Naive thymus-derived CD8-positive, alpha-beta T cell (primary cell): ENCODE results near the gene PDCD1LG2. TPM values are rescaled to one million over a fixed set of nuclear protein-coding genes. Genes with fewer than 3 reads are reported as not detected.
"Not testable (repeated sequence)": the region's sequence is repeated elsewhere in the genome, so short reads cannot be mapped to it uniquely, and the experiment has no call there.

Source experiments
- ATAC-seq, 2 donors: fragments of 150-1000 bp; cut with Tn5 transposase in 1 of 2; sonication (Bioruptor Pico), chemical (Tn5 transposase) in 1 of 2; 1 replicate in 1 of 2; 2 replicates in 1 of 2; pipeline ENCODE4 v1.10.0; 2021; ENCODE audit warnings: mild to moderate bottlenecking in 2 of 2, moderate library complexity in 2 of 2
- POLR2A ChIA-PET: fragments of 350-600 bp; sonication (Branson Sonifier 250); formaldehyde crosslinking; loops from one replicate; lab custom pipeline; 2021; ENCODE audit warnings: antibody characterized with exemption; lab: Charles Lee
- DNase-seq, 10 donors: peaks; one replicate each; pipeline versions ENCODE4 v3.0.0 to v3.0.0-alpha.2; 2020 to 2022
- H3K27ac Mint-ChIP-seq, 10 donors: one replicate each; pipeline ENCODE4 v1.8.0; 2020 to 2022; ENCODE audit warnings: mild to moderate bottlenecking in 10 of 10, mixed read lengths in 10 of 10, moderate library complexity in 4 of 10, inconsistent platforms in 1 of 10
- H3K27me3 Mint-ChIP-seq, 5 donors: one replicate each; pipeline ENCODE4 v1.8.0; 2021 to 2022; ENCODE audit warnings: mixed read lengths in 5 of 5
- H3K36me3 Mint-ChIP-seq, 3 donors: one replicate each; pipeline ENCODE4 v1.8.0; 2020 to 2022; ENCODE audit warnings: mixed read lengths in 3 of 3, mild to moderate bottlenecking in 2 of 3, inconsistent platforms in 1 of 3
- H3K4me1 Mint-ChIP-seq, 4 donors: one replicate each; pipeline ENCODE4 v1.8.0; 2021 to 2022; ENCODE audit warnings: mixed read lengths in 4 of 4
- H3K4me3 Mint-ChIP-seq, 10 donors: one replicate each; pipeline ENCODE4 v1.8.0; 2020 to 2022; ENCODE audit warnings: mild to moderate bottlenecking in 10 of 10, mixed read lengths in 10 of 10, moderate library complexity in 6 of 10, inconsistent platforms in 1 of 10
- H3K9me3 Mint-ChIP-seq, 9 donors: one replicate each; pipeline ENCODE4 v1.8.0; 2020 to 2022; ENCODE audit warnings: mixed read lengths in 9 of 9, mild to moderate bottlenecking in 3 of 9, inconsistent platforms in 1 of 9, moderate library complexity in 1 of 9
- polyA plus RNA-seq, 3 donors: library from polyadenylated mRNA; unstranded; fragments of 300-500 nt; fragmentation: Illumina TruSeq; gene quantifications; one replicate each; pipeline ENCODE4 v1.2.3, GENCODE V29; 2021
- total RNA-seq, 8 experiments: library from RNA in 2 of 8; stranded (reverse) in 2 of 8; gene quantifications; one replicate each; pipeline ENCODE4 v1.2.3 and lab custom pipeline; 2021 to 2026

PDCD1LG2 gene
- not detected for total RNA-seq
- not detected for polyA plus RNA-seq
- 0 to 0.06 (median 0) reads per million in 6 experiments for total RNA-seq (lab: John Stamatoyannopoulos, UW)

DNA sequence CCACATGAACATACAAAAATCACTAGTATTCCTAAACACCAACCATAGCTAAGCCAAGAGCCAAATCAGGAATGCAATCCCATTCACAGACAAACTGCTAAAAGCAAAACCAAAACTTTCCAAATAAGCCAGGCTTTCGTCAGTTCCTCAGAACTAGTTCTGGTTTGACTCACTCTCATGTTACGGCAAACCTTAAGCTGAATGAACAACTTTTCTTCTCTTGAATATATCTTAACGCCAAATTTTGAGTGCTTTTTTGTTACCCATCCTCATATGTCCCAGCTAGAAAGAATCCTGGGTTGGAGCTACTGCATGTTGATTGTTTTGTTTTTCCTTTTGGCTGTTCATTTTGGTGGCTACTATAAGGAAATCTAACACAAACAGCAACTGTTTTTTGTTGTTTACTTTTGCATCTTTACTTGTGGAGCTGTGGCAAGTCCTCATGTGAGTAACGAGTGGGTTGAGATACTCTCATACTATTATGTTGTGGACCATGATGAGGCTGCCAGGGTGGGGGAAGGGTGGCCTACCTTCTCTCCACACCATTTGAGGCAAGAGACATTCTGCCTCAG, at the start of gene PDCD1LG2:
Gene PDCD1LG2 (plus strand): TSS at position 172 of the 572 bp plus-strand sequence. CDS start 12,016 bp downstream, outside the sequence.
- H3K27me3 Mint-ChIP-seq, result no peaks in the 10 kb centered on the region
- peak within 1 kb of the TSS in 6 of 10 donors; percentile 12 to 72 (median 38) for H3K4me3 Mint-ChIP-seq
- H3K9me3 Mint-ChIP-seq, result peaks cover 0 to 8% (median 0%) of the 10 kb centered on the region in 9 donors
- no peak for ATAC-seq
- DNase-seq, result no peak
- POLR2A ChIA-PET, result interaction anchor here (1.2 kb wide), 1 partner anchor 47 kb away, joined by 4 read pairs; no protein-coding TSS in a partner anchor
- H3K27ac Mint-ChIP-seq, result peak within 1 kb of the TSS in 6 of 10 donors; percentile 44 to 80 (median 74)
- H3K4me1 Mint-ChIP-seq, result peaks cover 0 to 25% (median 5%) of the 10 kb centered on the region in 4 donors
- no peaks in the 10 kb centered on the region for H3K36me3 Mint-ChIP-seq

DNA sequence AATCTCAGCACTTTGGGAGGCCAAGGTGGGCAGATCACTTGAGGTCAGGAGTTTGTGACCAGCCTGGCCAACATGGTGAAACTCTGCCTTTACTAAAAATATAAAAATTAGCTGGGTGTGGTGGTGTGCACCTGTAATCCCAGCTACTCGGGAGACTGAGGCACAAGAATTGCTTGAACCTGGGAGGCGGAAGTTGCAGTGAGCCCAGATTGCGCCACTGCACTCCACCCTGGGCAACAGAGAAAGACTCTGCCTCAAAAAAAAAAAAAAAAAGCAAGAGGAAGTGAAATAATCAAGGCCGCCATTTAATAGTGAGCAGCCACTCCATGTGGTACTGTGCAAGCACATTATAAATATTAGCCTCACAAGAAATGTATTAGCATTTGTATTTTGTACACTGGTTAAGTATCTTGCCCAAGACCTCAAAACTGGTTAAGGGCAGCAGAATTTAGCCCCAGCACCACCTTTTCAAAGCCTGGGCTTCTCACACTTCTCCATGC, 45.5 kb upstream of the PDCD1LG2 start:
- H3K4me1 Mint-ChIP-seq, H3K27me3 Mint-ChIP-seq, DNase-seq, POLR2A ChIA-PET, H3K4me3 Mint-ChIP-seq, ATAC-seq, H3K9me3 Mint-ChIP-seq, H3K27ac Mint-ChIP-seq: not testable (repeated sequence)
- H3K36me3 Mint-ChIP-seq, result peaks cover 4 to 58% (median 44%) of the 10 kb centered on the region in 3 donors

DNA sequence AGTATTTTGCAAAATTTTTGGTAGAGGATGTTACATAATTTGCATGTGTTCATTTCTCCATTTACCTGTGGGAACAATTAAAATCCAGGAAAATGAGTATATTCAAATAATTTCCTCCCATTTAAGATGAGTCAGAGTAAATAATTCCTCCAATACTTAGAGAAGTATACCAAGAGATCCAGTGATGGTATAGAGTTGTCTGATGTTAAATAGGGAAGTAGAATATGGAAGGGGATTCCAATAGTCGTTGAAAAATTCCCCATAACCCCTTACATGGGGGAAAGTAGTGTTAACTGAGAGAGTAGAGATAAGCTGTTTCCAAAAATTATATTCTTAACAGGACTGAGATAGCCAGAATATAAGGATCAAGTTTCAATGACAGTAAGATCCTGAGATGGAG, 44.3 kb upstream of the PDCD1LG2 start:
- Mint-ChIP-seq H3K27me3 (no peaks in the 10 kb centered on the region), H3K27ac (peak overlapping the region in 3 of 10 donors; percentile 0 to 50 (median 4)), H3K36me3 (peaks cover 4 to 56% (median 42%) of the 10 kb centered on the region in 3 donors), H3K4me3 (no peak overlapping the region), H3K4me1 (peaks cover 0 to 9% (median 0%) of the 10 kb centered on the region in 4 donors), H3K9me3 (no peaks in the 10 kb centered on the region)
- POLR2A ChIA-PET, result no interaction called here
- ATAC-seq (no peak), DNase-seq (no peak)

GRCh38 chr9:5466766-5467165, 43.6 kb upstream of the PDCD1LG2 start:
- peaks cover 0 to 9% (median 0%) of the 10 kb centered on the region in 4 donors for H3K4me1 Mint-ChIP-seq
- peaks cover 4 to 56% (median 42%) of the 10 kb centered on the region in 3 donors for H3K36me3 Mint-ChIP-seq
- POLR2A ChIA-PET, result no interaction called here
- no peaks in the 10 kb centered on the region for H3K27me3 Mint-ChIP-seq
- no peak overlapping the region for H3K4me3 Mint-ChIP-seq
- DNase-seq (no peak), ATAC-seq (no peak)
- peak overlapping the region in 2 of 10 donors; percentile 0 to 33 for H3K27ac Mint-ChIP-seq
- H3K9me3 Mint-ChIP-seq, result no peaks in the 10 kb centered on the region

GRCh38 chr9:5468850-5469249, 41.5 kb upstream of the PDCD1LG2 start:
- no peak overlapping the region for H3K4me3 Mint-ChIP-seq

GRCh38 chr9:5470122-5470521, 40.2 kb upstream of the PDCD1LG2 start:
- DNase-seq (no peak), ATAC-seq (no peak)
- peaks cover 0 to 9% (median 0%) of the 10 kb centered on the region in 4 donors for H3K4me1 Mint-ChIP-seq
- no peak overlapping the region for H3K4me3 Mint-ChIP-seq
- peaks cover 0 to 31% (median 19%) of the 10 kb centered on the region in 3 donors for H3K36me3 Mint-ChIP-seq
- peaks cover 0 to 6% (median 0%) of the 10 kb centered on the region in 9 donors for H3K9me3 Mint-ChIP-seq
- no peaks in the 10 kb centered on the region for H3K27me3 Mint-ChIP-seq
- no peak overlapping the region for H3K27ac Mint-ChIP-seq
- POLR2A ChIA-PET, result no interaction called here

More at GRCh38 chr9:5468850-5469249, 41.5 kb upstream of the PDCD1LG2 start:
- no peak for ATAC-seq
- Mint-ChIP-seq H3K27me3 (no peaks in the 10 kb centered on the region), H3K27ac (no peak overlapping the region), H3K4me1 (peaks cover 0 to 9% (median 0%) of the 10 kb centered on the region in 4 donors), H3K9me3 (peaks cover 0 to 4% (median 0%) of the 10 kb centered on the region in 9 donors), H3K36me3 (peaks cover 0 to 42% (median 29%) of the 10 kb centered on the region in 3 donors)
- DNase-seq, result no peak
- POLR2A ChIA-PET, result no interaction called here

- Mint-ChIP-seq H3K27me3 (no peaks in the 10 kb centered on the region), H3K36me3 (peaks cover 0 to 24% (median 16%) of the 10 kb centered on the region in 3 donors)
- ATAC-seq, result no peak
Measured at GRCh38 chr9:5470816-5471215, 39.5 kb upstream of the PDCD1LG2 start.

GRCh38 chr9:5475611-5476010, 34.7 kb upstream of the PDCD1LG2 start:
- not testable (repeated sequence) for H3K27ac Mint-ChIP-seq

More at GRCh38 chr9:5470816-5471215, 39.5 kb upstream of the PDCD1LG2 start:
- Mint-ChIP-seq H3K4me1 (peaks cover 0 to 4% (median 0%) of the 10 kb centered on the region in 4 donors), H3K27ac (no peak overlapping the region), H3K4me3 (no peak overlapping the region), H3K9me3 (peaks cover 0 to 10% (median 5%) of the 10 kb centered on the region in 9 donors)
- DNase-seq, result no peak
- POLR2A ChIA-PET, result no interaction called here

GRCh38 chr9:5478206-5478605, 32.1 kb upstream of the PDCD1LG2 start:
- DNase-seq, result no peak
- no peak for ATAC-seq
- H3K27ac Mint-ChIP-seq, result no peak overlapping the region
- H3K9me3 Mint-ChIP-seq, result peaks cover 0 to 19% (median 8%) of the 10 kb centered on the region in 9 donors
- peaks cover 0 to 8% (median 6%) of the 10 kb centered on the region in 3 donors for H3K36me3 Mint-ChIP-seq
- no peaks in the 10 kb centered on the region for H3K27me3 Mint-ChIP-seq
- peaks cover 0 to 2% (median 0%) of the 10 kb centered on the region in 4 donors for H3K4me1 Mint-ChIP-seq
- POLR2A ChIA-PET, result interaction anchor here (0.6 kb wide), 1 partner anchor 21 kb away, joined by 3 read pairs; no protein-coding TSS in a partner anchor
- no peak overlapping the region for H3K4me3 Mint-ChIP-seq

More at GRCh38 chr9:5475611-5476010, 34.7 kb upstream of the PDCD1LG2 start:
- POLR2A ChIA-PET, H3K4me1 Mint-ChIP-seq, H3K27me3 Mint-ChIP-seq, H3K4me3 Mint-ChIP-seq, ATAC-seq, DNase-seq, H3K36me3 Mint-ChIP-seq: not testable (repeated sequence)
- H3K9me3 Mint-ChIP-seq, result peaks cover 0 to 19% (median 8%) of the 10 kb centered on the region in 9 donors

DNA sequence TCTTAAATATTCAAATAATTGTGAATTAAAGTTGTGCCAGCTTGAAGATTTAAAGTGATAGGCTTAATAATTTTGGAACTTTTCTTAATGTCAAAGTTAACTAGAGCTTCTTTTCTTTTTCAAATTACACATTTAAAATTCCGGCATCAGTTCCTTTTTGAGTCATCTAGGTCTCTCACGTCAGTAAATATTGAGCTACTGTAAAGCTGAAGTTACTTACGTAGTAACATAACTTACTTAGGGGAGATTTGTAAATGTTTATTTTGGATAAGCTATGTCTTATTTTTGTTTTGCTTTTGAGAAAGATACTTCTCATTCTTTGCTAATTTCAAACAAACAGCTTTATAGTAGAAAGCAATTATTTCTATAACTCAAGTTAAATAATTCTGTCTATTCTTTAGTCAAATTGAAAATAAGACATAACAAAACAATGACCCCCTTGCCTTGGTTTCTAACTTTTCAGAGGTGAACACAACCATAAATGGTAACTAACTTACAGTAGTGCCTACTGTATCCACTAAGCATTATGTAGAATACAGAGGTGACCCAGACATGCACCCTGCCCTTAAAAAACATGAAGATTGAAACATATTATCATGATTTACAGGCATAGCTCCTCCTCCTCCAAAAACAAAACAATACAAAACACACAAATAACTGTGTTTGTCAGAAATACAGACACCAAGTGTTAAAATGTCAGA, 30.2 kb upstream of the PDCD1LG2 start:
- no peak overlapping the region for H3K4me3 Mint-ChIP-seq

DNA sequence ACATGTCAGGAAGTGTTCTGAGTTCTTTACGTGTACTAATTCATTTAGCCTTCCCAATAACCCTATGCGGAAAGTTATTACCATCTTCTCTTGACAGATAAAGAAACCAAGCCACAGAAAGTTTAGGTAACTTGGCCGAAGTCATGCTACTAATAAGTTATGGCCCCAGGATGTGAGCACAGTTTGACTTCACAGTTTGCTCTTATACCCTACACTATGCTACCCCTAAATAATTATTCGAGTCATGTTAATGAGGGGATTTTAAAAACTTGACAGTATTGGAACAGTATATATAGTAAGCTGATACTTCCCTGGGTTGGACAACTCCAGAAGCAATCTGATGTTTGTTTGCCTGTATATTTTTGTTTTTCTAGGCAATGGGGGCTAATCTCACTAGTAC, 29.4 kb upstream of the PDCD1LG2 start:
- peaks cover 0 to 8% (median 2%) of the 10 kb centered on the region in 9 donors for H3K9me3 Mint-ChIP-seq
- peaks cover 0 to 6% (median 6%) of the 10 kb centered on the region in 3 donors for H3K36me3 Mint-ChIP-seq
- no peak overlapping the region for H3K27ac Mint-ChIP-seq
- POLR2A ChIA-PET, result no interaction called here
- ATAC-seq (no peak), DNase-seq (no peak)
- no peaks in the 10 kb centered on the region for H3K4me1 Mint-ChIP-seq
- H3K4me3 Mint-ChIP-seq, result no peak overlapping the region
- H3K27me3 Mint-ChIP-seq, result no peaks in the 10 kb centered on the region

More for the DNA sequence above, 30.2 kb upstream of the PDCD1LG2 start:
- Mint-ChIP-seq H3K36me3 (peaks cover 0 to 8% (median 6%) of the 10 kb centered on the region in 3 donors), H3K4me1 (no peaks in the 10 kb centered on the region), H3K27ac (no peak overlapping the region), H3K9me3 (peaks cover 0 to 15% (median 2%) of the 10 kb centered on the region in 9 donors), H3K27me3 (no peaks in the 10 kb centered on the region)
- no peak for ATAC-seq
- DNase-seq, result no peak
- POLR2A ChIA-PET, result no interaction called here

- H3K4me1 Mint-ChIP-seq, result no peaks in the 10 kb centered on the region
- peaks cover 0 to 3% (median 1%) of the 10 kb centered on the region in 9 donors for H3K9me3 Mint-ChIP-seq
- H3K36me3 Mint-ChIP-seq, result peaks cover 0 to 1% (median under 1%) of the 10 kb centered on the region in 3 donors
- H3K27me3 Mint-ChIP-seq, result no peaks in the 10 kb centered on the region
- POLR2A ChIA-PET, result no interaction called here
- no peak overlapping the region for H3K27ac Mint-ChIP-seq
- no peak overlapping the region for H3K4me3 Mint-ChIP-seq
- no peak for DNase-seq
- no peak for ATAC-seq
Measured at GRCh38 chr9:5481322-5482040, 28.9 kb upstream of the PDCD1LG2 start.
